ENCODE results near the gene GIPR.
"Not testable (repeated sequence)": the region's sequence is repeated elsewhere in the genome, so short reads cannot be mapped to it uniquely, and the experiment has no call there.

GIPR gene

GRCh38 chr19:45667620-45668341 lies at the start of gene GIPR:
GIPR (plus strand) TSS chr19:45668221; CDS start chr19:45669521, 1,300 bp downstream.
- in situ Hi-C loops (cut with MboI; ENCODE audit: low sequenced_read_pairs): no loop called here

- in situ Hi-C loops (cut with MboI; ENCODE audit: low sequenced_read_pairs): no loop called here
Measured at GRCh38 chr19:45621389-45621788, 46.6 kb upstream of the GIPR start.

DNA sequence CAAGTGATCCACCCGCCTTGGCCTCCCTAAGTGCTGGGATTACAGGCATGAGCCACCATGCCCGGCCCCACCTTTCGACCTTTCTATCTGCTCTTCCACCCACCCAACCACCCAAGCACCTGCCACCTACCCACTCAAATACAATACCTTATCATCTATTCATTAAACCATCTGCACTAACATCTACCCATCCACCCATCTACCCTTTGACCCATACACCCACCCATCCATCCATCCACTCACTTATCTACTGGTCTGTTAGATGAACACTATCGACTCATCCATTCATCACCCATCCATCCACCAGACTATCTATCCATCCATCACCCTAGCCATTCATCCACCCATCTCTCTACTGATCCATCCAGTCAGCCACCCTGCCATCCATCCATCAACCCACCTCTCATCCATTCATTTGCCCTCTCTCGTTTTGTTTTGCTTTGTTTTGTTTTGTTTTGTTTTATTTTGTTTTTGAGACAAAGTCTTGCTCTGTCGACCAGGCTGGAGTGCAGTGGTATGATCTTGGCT lies 46.0 kb upstream of the GIPR start:
- in situ Hi-C loops (cut with MboI; ENCODE audit: low sequenced_read_pairs): no loop called here

DNA sequence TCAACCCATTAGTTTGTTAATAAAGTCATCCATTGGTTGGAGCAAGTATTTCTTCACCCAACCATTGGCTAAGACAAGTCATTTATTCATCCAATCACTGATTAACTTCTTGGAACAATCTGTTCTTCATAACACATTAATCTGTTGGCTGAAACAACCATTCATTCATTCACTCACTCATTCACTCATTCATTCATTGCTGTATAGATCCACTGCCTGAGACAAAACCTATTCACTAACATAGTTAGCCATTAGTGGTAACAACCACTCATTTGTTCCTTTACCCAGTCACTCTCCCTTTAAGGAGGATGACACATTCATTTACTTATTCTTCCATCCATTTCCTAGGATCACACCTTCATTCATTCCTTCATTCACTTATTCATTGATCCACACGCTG lies 44.0 kb upstream of the GIPR start:
- in situ Hi-C loops (cut with MboI; ENCODE audit: low sequenced_read_pairs): no loop called here

GRCh38 chr19:45628219-45628618 lies 39.8 kb upstream of the GIPR start:
- in situ Hi-C loops (cut with MboI; ENCODE audit: low sequenced_read_pairs): not testable (repeated sequence)

DNA sequence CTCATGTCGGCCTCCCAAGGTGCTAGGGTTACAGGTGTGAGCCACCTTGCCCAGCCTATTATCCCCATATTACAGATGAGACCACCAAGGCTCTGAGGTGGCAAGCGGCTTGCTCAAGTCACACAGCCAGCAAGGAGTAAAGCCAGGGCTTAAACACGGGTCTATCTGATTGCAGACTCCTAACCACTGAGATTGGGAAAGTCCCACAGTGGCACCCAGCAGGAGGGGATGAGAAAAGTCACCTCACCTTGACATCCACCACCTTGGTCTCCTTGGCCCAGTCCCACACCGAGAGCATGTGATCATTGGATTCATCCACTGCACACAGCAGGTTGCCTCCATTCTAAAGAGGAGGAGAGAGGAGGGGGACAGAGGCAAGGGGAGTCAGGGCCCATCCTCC lies 38.3 kb upstream of the GIPR start:
- in situ Hi-C loops (cut with MboI; ENCODE audit: low sequenced_read_pairs): no loop called here

GRCh38 chr19:45630463-45630862 lies 37.6 kb upstream of the GIPR start:
- in situ Hi-C loops (cut with MboI; ENCODE audit: low sequenced_read_pairs): no loop called here

GRCh38 chr19:45632468-45633196 lies 35.4 kb upstream of the GIPR start:
- in situ Hi-C loops (cut with MboI; ENCODE audit: low sequenced_read_pairs): no loop called here

GRCh38 chr19:45636275-45636674 lies 31.7 kb upstream of the GIPR start:
- in situ Hi-C loops (cut with MboI; ENCODE audit: low sequenced_read_pairs): no loop called here

DNA sequence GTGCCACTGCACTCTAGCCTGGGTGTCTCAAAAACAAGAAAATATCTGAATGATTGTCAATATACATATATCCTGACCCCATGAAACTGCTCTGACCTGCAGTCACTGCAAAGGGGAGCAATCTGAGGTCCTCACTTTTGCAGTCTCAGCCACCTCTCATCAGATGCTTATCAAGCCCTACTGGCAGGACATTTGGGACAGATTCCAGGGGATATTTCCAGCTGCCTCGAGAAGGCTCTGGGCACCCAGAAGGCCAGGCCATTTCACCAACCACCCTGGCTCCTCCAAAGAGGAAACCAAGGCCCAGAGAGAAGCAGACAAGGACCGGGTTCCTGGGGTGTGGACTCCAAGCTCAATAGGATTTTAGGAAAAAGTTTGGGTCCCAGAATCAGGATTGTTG lies 31.1 kb upstream of the GIPR start:
- in situ Hi-C loops (cut with MboI; ENCODE audit: low sequenced_read_pairs): no loop called here

DNA sequence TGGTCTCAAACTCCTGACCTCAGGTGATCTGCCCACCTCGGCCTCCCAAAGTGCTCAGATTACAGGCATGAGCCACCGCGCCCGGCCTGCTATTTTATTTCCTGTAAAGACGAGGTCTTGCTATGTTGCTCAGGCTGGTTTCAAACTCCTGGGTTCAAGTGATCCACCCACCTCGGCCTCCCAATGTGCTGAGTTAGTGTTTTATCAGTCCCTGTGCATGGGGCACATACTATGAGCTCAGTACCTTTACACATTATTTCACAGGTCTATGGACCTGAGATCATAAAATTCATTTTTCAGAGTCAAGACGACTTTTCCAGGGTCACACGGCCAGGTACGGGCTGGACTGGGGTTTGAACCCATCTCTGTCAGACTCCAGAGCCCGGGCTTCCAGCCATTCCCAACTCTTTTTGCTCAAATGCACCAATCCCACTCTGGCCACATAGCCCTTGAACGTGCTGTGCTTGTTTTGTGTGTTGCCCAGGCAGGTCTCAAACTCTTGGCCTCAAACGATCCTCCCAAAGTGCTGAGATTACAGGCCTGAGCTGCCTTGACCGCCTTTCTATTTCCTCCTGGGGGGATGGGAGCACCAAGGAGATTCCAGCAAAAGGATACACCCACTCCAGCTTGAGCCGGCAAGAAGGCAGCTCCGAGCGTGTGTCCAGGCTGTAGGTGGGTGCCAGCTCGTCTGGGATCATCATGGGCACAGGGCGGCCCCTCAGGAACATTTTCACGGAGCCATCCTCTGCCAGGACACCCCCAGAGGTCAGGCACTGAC lies 29.9 kb upstream of the GIPR start:
- in situ Hi-C loops (cut with MboI; ENCODE audit: low sequenced_read_pairs): no loop called here

DNA sequence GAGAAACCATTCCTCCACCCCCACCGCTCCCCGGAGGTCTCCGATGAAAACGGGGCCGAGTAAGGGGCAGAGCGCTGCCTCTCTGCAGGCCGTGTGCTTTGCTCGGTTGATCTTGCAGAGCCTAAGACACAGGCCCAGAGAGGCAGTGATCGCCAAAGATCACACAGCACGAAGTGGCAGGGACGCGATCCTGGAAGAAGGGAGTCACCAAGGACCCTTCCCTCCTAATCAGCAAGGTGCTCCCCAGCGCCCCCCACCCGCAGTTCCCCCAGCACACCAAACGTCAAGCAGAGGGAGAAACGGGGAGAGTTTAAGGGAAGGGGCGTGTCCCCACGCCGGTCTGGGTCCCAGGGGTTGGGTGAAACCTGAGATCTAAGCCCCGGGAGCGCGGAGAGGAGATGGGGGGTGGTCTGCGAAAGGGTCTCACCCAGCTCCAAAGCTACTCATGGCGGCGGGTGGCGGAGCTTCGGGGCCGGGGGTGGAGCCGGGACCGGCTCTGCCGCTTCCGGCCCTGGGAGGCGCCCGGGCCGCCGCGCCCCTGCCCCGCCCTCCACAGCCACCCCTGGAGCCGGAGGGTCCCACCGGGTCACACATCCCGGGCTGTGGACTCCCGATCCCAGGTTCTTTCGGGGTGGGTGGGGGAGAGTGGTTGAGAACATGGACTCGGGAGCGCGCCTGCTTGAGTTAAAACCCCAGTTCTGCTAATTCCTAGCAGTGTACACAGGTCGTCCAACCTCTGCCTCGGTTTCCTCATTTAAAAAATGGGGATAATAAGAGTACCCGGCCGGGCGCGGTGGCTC lies 28.9 kb upstream of the GIPR start, which contains the start of gene EML2:
Gene EML2, minus strand, starts transcription at position 468 of the 800 bp plus-strand sequence. Its CDS starts 21 bp downstream, at position 447.
- in situ Hi-C loops (cut with MboI; ENCODE audit: low sequenced_read_pairs): no loop called here

- in situ Hi-C loops (cut with MboI; ENCODE audit: low sequenced_read_pairs): no loop called here
Measured at GRCh38 chr19:45640849-45641273, 27.2 kb upstream of the GIPR start.

DNA sequence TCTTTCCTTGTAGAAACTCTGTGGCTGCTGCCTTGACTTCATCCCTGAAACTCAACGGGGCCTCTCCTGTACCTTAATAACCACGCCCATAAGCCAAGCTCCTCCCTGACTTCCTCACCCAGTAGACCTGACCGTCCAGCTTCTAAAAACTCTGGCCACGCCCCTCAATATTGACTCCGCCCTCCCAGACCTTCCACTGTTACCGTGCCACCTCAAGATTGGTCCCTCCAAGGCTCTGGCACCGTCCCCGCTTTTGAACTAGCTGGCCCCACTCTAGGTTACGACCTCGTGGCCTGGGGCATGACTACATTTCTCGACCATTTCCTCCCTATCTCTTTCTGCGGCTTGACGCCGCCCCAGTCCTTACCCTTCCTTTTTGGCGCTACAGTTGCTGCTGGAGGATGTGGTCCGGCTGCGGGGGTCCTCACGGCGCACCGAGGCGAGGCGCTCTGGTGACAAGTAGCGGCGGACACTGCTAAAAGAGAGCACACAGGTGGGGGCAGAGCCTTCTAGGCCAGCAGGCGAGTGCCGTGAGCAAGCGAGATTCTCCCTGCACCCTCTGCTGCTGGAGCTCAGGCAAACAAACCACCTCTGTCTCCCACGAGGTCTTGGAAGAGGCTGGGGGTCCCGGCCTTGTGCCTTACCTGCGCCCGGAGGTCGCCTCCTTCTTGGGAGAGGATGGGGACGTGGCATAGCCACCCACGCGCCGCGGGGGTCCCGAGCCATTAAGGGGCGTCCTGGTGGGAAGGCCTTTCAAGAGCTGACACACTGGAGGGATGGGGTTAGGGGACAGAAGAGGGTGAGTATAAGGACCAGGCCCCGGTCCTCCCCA lies 26.5 kb upstream of the GIPR start:
- in situ Hi-C loops (cut with MboI; ENCODE audit: low sequenced_read_pairs): no loop called here

- in situ Hi-C loops (cut with MboI; ENCODE audit: low sequenced_read_pairs): no loop called here
Measured at GRCh38 chr19:45643024-45643926, 24.7 kb upstream of the GIPR start.

GRCh38 chr19:45643927-45644771 lies 23.9 kb upstream of the GIPR start:
- in situ Hi-C loops (cut with MboI; ENCODE audit: low sequenced_read_pairs): no loop called here

DNA sequence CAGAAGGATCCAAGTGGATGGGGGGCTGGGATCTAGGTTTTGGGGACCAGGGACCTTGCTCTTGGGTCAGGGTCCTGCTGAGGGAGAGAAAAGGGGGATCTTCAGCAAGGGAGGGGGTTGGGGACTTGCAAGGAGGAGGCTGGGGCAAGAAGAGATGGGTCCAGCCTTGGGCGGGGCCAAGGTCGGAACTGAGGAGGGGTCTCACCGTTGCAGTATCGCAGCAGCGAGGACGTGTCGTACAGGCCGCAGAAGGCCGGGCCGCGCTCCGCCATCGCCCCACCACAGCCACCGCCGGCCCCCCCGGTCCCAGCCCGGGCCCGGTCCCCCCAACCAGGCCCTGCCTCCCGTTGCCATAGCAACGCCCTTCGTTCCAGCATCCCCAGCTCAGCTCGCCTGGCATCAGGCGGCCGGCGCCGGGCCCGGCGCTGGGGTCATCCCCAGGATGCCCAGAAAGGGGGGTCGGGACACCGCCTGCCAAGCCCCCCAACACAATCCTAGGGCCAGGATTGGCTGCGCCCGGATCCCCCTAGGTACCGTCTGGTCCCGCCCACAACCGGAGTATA lies 22.9 kb upstream of the GIPR start:
- in situ Hi-C loops (cut with MboI; ENCODE audit: low sequenced_read_pairs): no loop called here

All from HL-60/S4 treated with phorbol 12-myristate 13-acetate at 8.2 ng/mL for 4 days and 3 days (cell line).